ENCODE measurements around the gene DOCK8.

Gene DOCK8

GRCh38 chr9:318646-319045, 104.0 kb downstream of the DOCK8 start:
- DNase-seq: no peak

DNA sequence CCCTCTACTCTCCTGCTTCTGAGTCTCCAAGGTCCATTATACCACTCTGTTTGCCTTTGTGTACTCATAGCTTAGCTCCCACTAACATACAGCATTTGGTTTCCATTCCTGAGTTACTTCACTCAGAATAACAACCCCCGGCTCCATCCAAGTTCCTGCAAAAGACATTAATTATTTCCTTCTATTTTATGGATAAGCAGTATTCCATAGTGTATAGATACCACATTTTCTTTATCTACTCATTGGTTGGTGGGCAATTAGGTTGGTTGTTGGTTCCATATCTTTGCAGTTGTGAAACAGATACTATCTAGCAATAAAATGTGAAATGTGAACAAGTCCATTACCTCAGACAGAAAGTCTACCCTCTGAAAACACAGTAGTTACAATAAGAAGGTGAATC, 110.3 kb downstream of the DOCK8 start:
- no peak for DNase-seq

GRCh38 chr9:326667-327066, 112.0 kb downstream of the DOCK8 start:
- DNase-seq: no peak

GRCh38 chr9:328453-328852, 113.8 kb downstream of the DOCK8 start:
- no peak for DNase-seq

DNA sequence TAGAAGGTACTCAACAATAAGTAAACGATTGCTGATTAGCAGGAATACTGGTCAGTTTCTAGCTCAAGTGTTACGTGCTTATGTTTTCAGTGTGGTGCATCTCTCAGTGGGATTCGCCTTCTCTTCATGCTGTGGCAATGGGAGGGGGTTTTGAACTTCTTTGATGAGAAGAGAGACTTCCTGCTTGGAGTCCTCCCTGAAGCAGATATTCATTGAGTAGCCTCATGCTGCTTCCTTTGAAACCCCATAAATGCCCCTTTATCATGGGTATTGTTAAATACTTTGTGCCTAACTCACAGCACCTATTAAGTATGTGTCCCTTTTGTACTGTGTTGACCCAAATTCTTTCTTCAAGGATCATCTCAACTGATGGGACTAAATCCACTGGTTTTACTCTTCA, 116.5 kb downstream of the DOCK8 start:
- no peak for DNase-seq

- no peak for DNase-seq
These were observed 120.7 kb downstream of the DOCK8 start for GRCh38 chr9:335373-335772.

- DNase-seq: no peak
These were observed 121.4 kb downstream of the DOCK8 start for GRCh38 chr9:336039-336438.

- DNase-seq: no peak
These were observed 123.9 kb downstream of the DOCK8 start for GRCh38 chr9:338602-339001.

DNA sequence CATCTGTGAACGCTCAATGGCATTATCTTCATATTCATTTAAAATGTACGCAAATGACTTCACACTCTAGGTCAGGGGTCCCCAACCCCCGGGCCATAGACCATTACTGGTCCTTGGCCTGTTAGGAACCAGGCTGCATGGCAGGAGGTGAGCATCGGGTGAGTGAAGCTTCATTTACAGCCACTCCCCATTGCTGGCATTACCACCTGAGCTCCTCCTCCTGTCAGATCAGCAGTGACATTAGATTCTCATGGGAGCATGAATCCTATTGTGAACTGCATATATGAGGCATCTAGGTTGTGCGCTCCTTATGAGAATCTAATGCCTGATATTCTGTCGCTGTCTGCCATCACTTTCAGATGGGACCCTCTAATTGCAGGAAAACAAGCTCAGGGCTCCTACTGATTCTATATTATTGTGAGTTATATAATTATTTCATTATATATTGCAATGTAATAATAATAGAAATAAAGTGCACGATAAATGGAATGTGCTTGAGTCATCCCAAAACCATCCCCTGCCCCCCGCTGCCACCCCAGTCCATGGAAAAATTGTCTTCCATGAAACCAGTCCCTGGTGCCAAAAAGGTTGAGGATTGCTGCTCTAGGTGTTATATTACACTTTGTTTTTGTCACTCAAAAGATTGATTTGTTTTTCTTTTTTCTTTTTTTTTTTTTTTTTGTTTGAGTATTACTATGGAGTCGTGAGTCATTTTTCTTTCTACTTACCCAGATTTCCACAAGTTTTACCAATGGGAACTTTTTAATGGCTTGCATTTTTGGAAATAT, 127.2 kb downstream of the DOCK8 start:
- DNase-seq: no peak

GRCh38 chr9:343773-344172, 129.1 kb downstream of the DOCK8 start:
- no peak for DNase-seq

DNA sequence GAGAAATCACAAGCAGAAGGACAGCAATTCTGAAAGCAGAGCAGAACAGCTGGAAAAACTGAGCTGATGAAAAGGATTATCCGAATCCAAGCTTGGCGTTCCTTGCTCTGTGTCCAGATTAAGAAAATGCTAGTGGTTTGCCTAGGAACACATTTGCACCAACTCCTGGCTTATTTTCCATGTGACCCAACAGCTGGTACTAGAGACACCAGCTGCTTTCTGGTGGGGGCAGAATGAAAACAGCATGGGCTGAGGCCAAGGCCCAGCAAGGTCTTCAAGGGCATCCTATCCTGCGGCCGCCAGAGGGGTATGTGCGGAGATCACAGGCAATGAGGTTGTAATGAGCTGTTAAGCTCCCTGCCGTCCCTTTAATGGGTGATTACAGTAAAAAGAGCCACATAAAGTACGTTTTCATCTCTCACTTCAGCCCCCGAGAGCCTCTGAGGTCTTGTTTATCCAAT, 131.5 kb downstream of the DOCK8 start:
- no peak for DNase-seq

GRCh38 chr9:347667-348292, 133.1 kb downstream of the DOCK8 start:
- DNase-seq: peak; percentile 2 to 35

GRCh38 chr9:350384-350783, 135.7 kb downstream of the DOCK8 start:
- DNase-seq: no peak

DNA sequence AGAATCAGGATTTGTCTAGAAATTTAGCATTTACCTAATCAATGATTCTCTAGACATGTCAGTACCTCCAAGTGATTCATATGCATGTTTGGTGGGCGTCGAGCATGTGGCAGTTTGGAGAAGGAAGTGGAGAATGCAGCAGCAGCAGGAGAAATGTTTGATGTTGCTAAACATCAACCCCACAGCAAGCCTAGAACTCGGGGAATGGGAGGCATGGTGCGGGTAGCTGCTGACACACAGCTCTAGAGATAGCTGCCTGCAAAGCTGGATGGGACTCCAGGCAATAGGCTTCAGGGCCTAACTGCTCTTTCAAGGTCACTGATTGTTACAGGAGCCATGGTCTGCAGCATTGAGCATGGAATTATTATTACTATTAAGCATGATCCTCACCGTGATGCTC, 137.3 kb downstream of the DOCK8 start:
- DNase-seq: no peak

GRCh38 chr9:353077-353476, 138.4 kb downstream of the DOCK8 start:
- DNase-seq: no peak

GRCh38 chr9:354453-354852, 139.8 kb downstream of the DOCK8 start:
- DNase-seq: no peak

- no peak for DNase-seq
These were observed 142.9 kb downstream of the DOCK8 start for GRCh38 chr9:357560-357959.

DNA sequence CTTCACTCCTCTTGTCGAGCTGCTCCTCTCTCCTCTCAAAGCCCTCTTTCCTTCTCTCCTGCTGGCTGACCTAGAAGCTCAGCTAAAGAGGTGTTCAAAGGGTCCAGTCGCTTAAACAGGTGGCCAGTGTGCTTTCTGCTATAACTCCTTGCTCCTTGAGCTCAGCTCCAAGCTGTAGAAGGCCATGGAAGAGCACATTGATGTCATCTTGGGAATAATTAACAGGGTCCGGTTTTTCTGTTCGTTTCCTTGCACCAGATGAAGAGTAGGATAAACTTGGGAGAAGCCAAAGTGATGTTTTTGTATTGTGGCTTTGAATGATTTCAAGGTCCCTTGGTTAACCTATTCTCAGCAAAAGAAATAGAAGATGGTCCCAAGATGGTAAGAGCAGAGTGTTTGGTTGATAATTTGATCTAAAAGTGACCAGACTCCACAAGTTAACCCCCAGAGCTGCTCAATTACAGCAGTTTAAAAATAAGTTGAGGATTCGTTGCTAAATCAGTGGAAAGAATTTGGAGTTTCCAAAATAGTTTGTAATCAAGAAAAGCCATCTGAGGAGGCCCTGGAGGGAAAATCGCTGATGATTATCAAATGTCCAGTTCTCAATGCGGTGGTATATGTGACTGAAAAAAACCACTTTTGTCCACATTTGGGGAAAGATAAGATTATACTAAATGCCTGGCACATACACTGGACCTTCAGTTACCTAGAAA, 148.1 kb downstream of the DOCK8 start:
- no peak for DNase-seq

- no peak for DNase-seq
These were observed 148.6 kb downstream of the DOCK8 start for GRCh38 chr9:363274-363612.

GRCh38 chr9:365436-365835, 150.8 kb downstream of the DOCK8 start:
- DNase-seq: no peak

GRCh38 chr9:366620-367019, 152.0 kb downstream of the DOCK8 start:
- no peak for DNase-seq

DNA sequence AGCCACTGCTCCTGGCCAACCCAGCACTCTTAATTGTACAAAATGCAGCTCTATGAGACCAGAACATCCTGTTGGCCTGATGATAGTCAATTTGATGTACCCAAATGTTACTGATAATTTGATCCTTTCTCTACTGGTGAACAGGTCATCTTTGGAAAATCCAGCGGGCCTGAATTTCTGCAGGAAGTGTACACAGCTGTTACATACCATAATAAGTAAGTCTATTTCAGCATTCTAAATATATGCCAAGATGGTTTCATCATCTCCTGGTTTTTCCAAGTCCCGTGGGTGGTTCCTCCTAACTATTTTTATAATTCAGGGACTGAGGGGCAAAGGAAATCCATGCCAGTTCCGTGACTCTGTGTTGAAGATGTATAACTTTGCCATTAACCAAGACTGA, 155.4 kb downstream of the DOCK8 start:
- DNase-seq: no peak

DNA sequence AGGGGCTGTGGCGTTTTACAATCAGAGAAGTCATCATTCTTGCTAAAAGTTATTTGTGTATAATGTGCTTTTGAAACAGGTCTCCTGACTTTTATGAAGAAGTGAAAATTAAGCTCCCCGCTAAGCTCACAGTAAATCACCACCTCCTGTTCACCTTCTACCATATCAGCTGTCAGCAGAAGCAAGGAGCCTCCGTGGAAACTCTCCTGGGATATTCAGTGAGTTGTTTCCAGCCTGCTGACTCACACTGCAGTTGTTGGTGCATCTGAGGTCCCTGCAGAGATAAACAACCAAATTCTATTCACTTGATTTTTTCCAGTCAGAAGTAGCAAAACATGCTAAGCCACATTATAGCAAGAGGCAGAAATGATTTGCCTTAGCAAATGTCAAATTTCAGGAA, 156.7 kb downstream of the DOCK8 start:
- DNase-seq: no peak

GRCh38 chr9:372128-372527, 157.5 kb downstream of the DOCK8 start:
- DNase-seq: no peak
